Keratinocyte (primary cell): Measurements from ENCODE around the gene STXBP5L. TPM values are rescaled to one million over a fixed set of nuclear protein-coding genes. Genes with fewer than 3 reads are reported as not detected.

Experiments
- DNase-seq: peaks from one replicate; pipeline ENCODE4 v3.0.0-alpha.2; 2011; ENCODE audit warnings: low read depth, missing footprints, low spot score
- FAIRE-seq: peaks from 2 replicates; lab custom pipeline; 2011; peaks lifted over from hg19 to GRCh38; lab: Jason Lieb, UNC
- H2AFZ ChIP-seq: 2 replicates; pipeline ENCODE4 v1.6.0; 2012; ENCODE audit warnings: low read length, control low read depth, inconsistent platforms; ENCODE audit not compliant: control insufficient read depth
- H3K27ac ChIP-seq: 2 replicates; pipeline ENCODE4 v1.5.1; 2011; ENCODE audit warnings: low read length; ENCODE audit not compliant: control insufficient read depth, insufficient read depth
- H3K27me3 ChIP-seq: 3 replicates; pipeline ENCODE4 v1.6.0; 2011; ENCODE audit warnings: low read length; ENCODE audit not compliant: control insufficient read depth, insufficient read depth; ENCODE audit errors: extremely low read depth
- H3K36me3 ChIP-seq, 2 experiments: 2 replicates in 1 of 2; 3 replicates in 1 of 2; pipeline ENCODE4 v1.5.1; 2011; ENCODE audit warnings: low read length in 2 of 2, mild to moderate bottlenecking in 1 of 2; ENCODE audit not compliant: control insufficient read depth in 2 of 2, insufficient read depth in 2 of 2; ENCODE audit errors: extremely low read depth in 1 of 2
- H3K4me1 ChIP-seq: 3 replicates; pipeline ENCODE4 v1.5.1; 2011; ENCODE audit warnings: low read length; ENCODE audit not compliant: control insufficient read depth, insufficient read depth; ENCODE audit errors: extremely low read depth
- H3K4me2 ChIP-seq: 3 replicates; pipeline ENCODE4 v1.6.0; 2011; ENCODE audit warnings: low read depth, low read length; ENCODE audit not compliant: control insufficient read depth, insufficient read depth; ENCODE audit errors: extremely low read depth
- H3K4me3 ChIP-seq, 3 experiments: fragments of 200-600 bp in 1 of 3; sonication (generic) in 1 of 3; 2 replicates in 2 of 3; 3 replicates in 1 of 3; pipeline ENCODE4 v1.5.1; 2011 to 2016; ENCODE audit warnings: low read length in 3 of 3, mild to moderate bottlenecking in 3 of 3, control low read depth in 2 of 3, inconsistent platforms in 1 of 3, low read depth in 1 of 3, mixed read lengths in 1 of 3, mixed run types in 1 of 3, moderate library complexity in 1 of 3; ENCODE audit not compliant: control insufficient read depth in 2 of 3, insufficient read depth in 2 of 3; ENCODE audit errors: extremely low read depth in 1 of 3
- H3K79me2 ChIP-seq: 2 replicates; pipeline ENCODE4 v1.6.0; 2012; ENCODE audit warnings: low read length; ENCODE audit not compliant: control insufficient read depth, insufficient read depth
- H3K9ac ChIP-seq: 3 replicates; pipeline ENCODE4 v1.6.0; 2011; ENCODE audit warnings: low read length; ENCODE audit not compliant: control insufficient read depth, insufficient read depth; ENCODE audit errors: extremely low read depth
- H3K9me1 ChIP-seq: 3 replicates; pipeline ENCODE4 v1.6.0; 2011; ENCODE audit warnings: low read length; ENCODE audit not compliant: control insufficient read depth, insufficient read depth; ENCODE audit errors: extremely low read depth
- H3K9me3 ChIP-seq: 2 replicates; pipeline ENCODE4 v1.5.1; 2012; ENCODE audit warnings: low read depth, low read length; ENCODE audit not compliant: control insufficient read depth
- H4K20me1 ChIP-seq: 3 replicates; pipeline ENCODE4 v1.6.0; 2011; ENCODE audit warnings: low read length; ENCODE audit not compliant: control insufficient read depth, insufficient read depth; ENCODE audit errors: extremely low read depth
- EZH2 ChIP-seq: IDR thresholded peaks from one replicate; pipeline ENCODE4 v1.6.1; 2012; ENCODE audit warnings: inconsistent platforms, mild to moderate bottlenecking, low read length, moderate library complexity
- dilution Hi-C: fragments of 300-500 bp; cut with MboI; formaldehyde crosslinking; loops from one replicate; pipeline ENCODE4 v1.7.0; 2020; ENCODE audit warnings: low sequenced_read_pairs; ENCODE audit not compliant: extremely low pct_ligation_motif_present
- polyA plus RNA-seq, 5 experiments: library from polyadenylated mRNA; depleted of rRNA in 3 of 5; stranded (reverse) in 3 of 5; stranded (forward) in 1 of 5; unstranded in 1 of 5; fragments of >200 nt; gene quantifications; 1 replicate in 1 of 5; 2 replicates in 3 of 5; 3 replicates in 1 of 5; pipeline versions ENCODE4 v1.2.1 to v1.2.3, GENCODE V29; 2011 to 2012; ENCODE audit warnings: missing spikeins in 2 of 5, low read depth in 1 of 5, low replicate concordance in 1 of 5
- TF ChIP-seq, protein P1 (sequence below), 3 experiments: IDR thresholded peaks in 1 of 3; conservative IDR thresholded peaks in 1 of 3; optimal IDR thresholded peaks in 1 of 3; 2 replicates in 2 of 3; 3 replicates in 1 of 3; pipeline versions ENCODE3 to v1.5.1; 2011; ENCODE audit warnings: low read length in 3 of 3, mild to moderate bottlenecking in 3 of 3, moderate library complexity in 2 of 3, control low read depth in 1 of 3, inconsistent platforms in 1 of 3; ENCODE audit not compliant: insufficient read depth in 2 of 3; ENCODE audit errors: extremely low read depth in 1 of 3

Gene STXBP5L
- polyA plus RNA-seq, 1 donor (not counting 4 experiments of a cell fraction or from before 2014, with no cell fraction given) = not detected

DNA sequence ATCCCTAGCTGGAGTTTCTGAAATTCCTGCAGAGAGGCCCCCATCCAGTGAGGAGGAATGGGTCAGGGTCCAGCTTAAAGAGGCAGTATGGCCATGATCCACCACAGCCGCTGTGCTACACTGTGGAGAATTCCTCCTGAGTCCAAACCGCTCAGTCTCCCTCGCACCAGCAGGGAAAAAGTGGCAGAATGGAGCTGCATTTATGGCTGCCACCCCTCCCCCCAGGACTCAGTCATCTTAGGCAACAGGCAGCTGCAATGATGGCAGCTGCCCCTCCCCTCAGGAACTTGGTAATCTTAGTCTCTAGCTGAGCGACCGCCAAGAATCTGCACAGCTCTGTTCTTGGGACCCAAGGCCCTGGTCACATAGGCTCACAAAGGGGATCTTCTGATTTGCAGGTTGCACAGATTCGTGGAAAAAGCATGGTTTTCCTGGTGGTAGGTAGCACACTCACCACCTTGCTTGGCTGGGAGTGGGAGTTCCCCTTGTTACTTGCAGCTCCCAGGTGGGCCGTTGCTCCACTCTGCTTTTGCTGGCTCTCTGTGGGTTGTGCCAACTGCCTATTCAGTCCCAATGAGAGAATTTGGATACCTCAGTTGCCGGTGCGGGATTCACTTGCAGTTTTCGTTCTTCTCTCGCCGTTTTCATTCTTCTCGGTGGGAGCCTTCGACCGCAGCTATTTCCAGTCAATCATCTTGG lies 204.1 kb downstream of the STXBP5L start:
- FAIRE-seq (no peak), DNase-seq (no peak)
- no peak overlapping the region for H2AFZ ChIP-seq
- H3K4me2 ChIP-seq = no peak overlapping the region
- TF ChIP-seq, protein P1, sequence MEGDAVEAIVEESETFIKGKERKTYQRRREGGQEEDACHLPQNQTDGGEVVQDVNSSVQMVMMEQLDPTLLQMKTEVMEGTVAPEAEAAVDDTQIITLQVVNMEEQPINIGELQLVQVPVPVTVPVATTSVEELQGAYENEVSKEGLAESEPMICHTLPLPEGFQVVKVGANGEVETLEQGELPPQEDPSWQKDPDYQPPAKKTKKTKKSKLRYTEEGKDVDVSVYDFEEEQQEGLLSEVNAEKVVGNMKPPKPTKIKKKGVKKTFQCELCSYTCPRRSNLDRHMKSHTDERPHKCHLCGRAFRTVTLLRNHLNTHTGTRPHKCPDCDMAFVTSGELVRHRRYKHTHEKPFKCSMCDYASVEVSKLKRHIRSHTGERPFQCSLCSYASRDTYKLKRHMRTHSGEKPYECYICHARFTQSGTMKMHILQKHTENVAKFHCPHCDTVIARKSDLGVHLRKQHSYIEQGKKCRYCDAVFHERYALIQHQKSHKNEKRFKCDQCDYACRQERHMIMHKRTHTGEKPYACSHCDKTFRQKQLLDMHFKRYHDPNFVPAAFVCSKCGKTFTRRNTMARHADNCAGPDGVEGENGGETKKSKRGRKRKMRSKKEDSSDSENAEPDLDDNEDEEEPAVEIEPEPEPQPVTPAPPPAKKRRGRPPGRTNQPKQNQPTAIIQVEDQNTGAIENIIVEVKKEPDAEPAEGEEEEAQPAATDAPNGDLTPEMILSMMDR (optimal IDR thresholded peaks at IDR 0.05 in 1 of 3, IDR thresholded peaks at IDR 0.05 in 1 of 3, conservative IDR thresholded peaks at IDR 0.05 in 1 of 3; ENCODE audit: extremely low read depth in 1 of 3, insufficient read depth in 2 of 3, low read length in 3 of 3) = no peak
- no peak for TF ChIP-seq EZH2
- dilution Hi-C loops = no loop called here
- H3K4me3 ChIP-seq = no peak overlapping the region
- H3K79me2 ChIP-seq = no peaks in the 10 kb centered on the region
- H3K27me3 ChIP-seq = no peaks in the 10 kb centered on the region
- no peaks in the 10 kb centered on the region for H3K36me3 ChIP-seq
- no peaks in the 10 kb centered on the region for H4K20me1 ChIP-seq
- H3K9me1 ChIP-seq = no peaks in the 10 kb centered on the region
- no peak overlapping the region for H3K27ac ChIP-seq
- no peak overlapping the region for H3K9ac ChIP-seq
- H3K9me3 ChIP-seq = no peaks in the 10 kb centered on the region
- no peaks in the 10 kb centered on the region for H3K4me1 ChIP-seq

DNA sequence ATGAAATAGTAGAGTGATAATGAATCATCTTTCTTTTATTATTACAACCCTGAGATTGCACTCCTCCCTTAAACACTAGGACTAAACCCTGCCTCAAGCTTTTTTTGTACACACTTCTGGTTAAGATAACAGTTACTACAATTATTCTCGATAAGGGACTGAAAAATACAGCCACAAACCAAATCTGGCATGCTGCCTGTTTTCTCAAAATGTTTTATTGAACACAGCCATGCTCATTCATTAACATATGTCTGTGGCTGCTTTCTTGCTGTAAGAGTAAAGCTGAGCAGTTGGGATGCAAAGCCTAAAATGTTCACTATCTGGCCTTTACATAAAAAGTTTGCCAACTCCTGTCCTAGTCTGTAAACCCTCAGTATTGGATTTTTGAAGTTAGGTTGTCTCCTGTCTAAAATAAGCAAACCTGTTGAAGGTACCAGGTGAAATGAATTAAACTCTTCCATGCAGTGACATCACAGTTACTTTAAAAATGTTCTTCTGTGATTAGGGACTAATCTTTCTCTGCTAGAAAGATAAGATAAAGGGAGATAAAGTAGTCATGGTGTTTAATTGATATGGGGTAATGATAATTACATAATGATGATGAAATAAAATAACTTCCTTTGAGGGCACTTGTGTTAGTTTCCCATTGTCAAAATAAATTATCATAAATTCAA lies 218.2 kb downstream of the STXBP5L start:
- no peaks in the 10 kb centered on the region for H3K79me2 ChIP-seq
- no peaks in the 10 kb centered on the region for H3K9me3 ChIP-seq
- no peak overlapping the region for H3K27ac ChIP-seq
- H3K27me3 ChIP-seq = no peaks in the 10 kb centered on the region
- dilution Hi-C loops = no loop called here
- H3K4me1 ChIP-seq = no peaks in the 10 kb centered on the region
- no peak for DNase-seq
- no peak for TF ChIP-seq EZH2
- TF ChIP-seq, protein P1 (optimal IDR thresholded peaks at IDR 0.05 in 1 of 3, IDR thresholded peaks at IDR 0.05 in 1 of 3, conservative IDR thresholded peaks at IDR 0.05 in 1 of 3; ENCODE audit: extremely low read depth in 1 of 3, insufficient read depth in 2 of 3, low read length in 3 of 3) = no peak
- no peaks in the 10 kb centered on the region for H4K20me1 ChIP-seq
- no peak for FAIRE-seq
- no peak overlapping the region for H2AFZ ChIP-seq
- no peak overlapping the region for H3K4me3 ChIP-seq
- H3K4me2 ChIP-seq = no peak overlapping the region
- H3K36me3 ChIP-seq = no peaks in the 10 kb centered on the region
- no peaks in the 10 kb centered on the region for H3K9me1 ChIP-seq
- H3K9ac ChIP-seq = no peak overlapping the region
